Activated T-helper 17 cell treated with anti-CD3 and anti-CD28 coated beads, Interleukin-2, amount 50 U/mL, for 72 hours (primary cell): ENCODE data around the gene GCH1. TPM values are rescaled to one million over a fixed set of nuclear protein-coding genes. Genes with fewer than 3 reads are reported as not detected.
"Not testable (repeated sequence)": the region's sequence is repeated elsewhere in the genome, so short reads cannot be mapped to it uniquely, and the experiment has no call there.

Source experiments
- ATAC-seq: fragments of 150-1000 bp; cut with Tn5 transposase; replicated peaks from 2 replicates; pipeline ENCODE4 v1.10.0; 2021; ENCODE audit warnings: mild to moderate bottlenecking, moderate library complexity
- H3K27ac Mint-ChIP-seq: one replicate; pipeline ENCODE4 v1.8.0; 2022; ENCODE audit warnings: mixed read lengths
- H3K27me3 Mint-ChIP-seq: one replicate; pipeline ENCODE4 v1.8.0; 2022; ENCODE audit warnings: mixed read lengths
- H3K36me3 Mint-ChIP-seq: one replicate; pipeline ENCODE4 v1.8.0; 2022; ENCODE audit warnings: low read depth, mild to moderate bottlenecking, mixed read lengths
- H3K4me1 Mint-ChIP-seq: one replicate; pipeline ENCODE4 v1.8.0; 2022; ENCODE audit warnings: mixed read lengths
- H3K4me3 Mint-ChIP-seq: one replicate; pipeline ENCODE4 v1.8.0; 2022; ENCODE audit warnings: mild to moderate bottlenecking, mixed read lengths
- H3K9me3 Mint-ChIP-seq: one replicate; pipeline ENCODE4 v1.8.0; 2022; ENCODE audit warnings: mixed read lengths
- total RNA-seq, 2 donors: library from RNA; stranded (reverse); gene quantifications; one replicate each; pipeline ENCODE4 v1.2.3, GENCODE V29; 2022

The GCH1 gene
- total RNA-seq, 2 donors from 2014 or later = 23.7 to 36.3 TPM

DNA sequence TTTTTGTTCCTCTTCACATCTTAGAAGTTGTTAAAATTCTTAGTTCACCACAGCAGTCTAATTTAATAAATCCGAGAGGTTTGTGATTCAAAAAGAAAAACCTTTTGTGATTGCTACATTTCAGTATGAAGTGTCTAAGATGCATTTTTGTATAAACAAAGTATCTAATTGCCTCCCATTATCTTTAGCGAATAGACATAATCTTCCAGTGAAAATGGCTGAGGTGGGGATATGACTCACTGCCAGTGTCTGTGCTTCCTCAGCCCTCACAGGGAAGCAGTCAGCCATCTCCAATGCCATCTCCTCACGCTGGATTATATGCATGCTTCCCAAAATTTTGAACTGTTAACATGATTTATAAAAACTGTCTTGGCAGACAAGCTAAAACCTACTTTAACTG is 7.6 kb downstream of the GCH1 start:
- H3K4me3 Mint-ChIP-seq = peak overlapping the region; percentile 50
- peaks cover 28% of the 10 kb centered on the region for H3K4me1 Mint-ChIP-seq
- H3K36me3 Mint-ChIP-seq = no peaks in the 10 kb centered on the region
- no peaks in the 10 kb centered on the region for H3K27me3 Mint-ChIP-seq
- no peaks in the 10 kb centered on the region for H3K9me3 Mint-ChIP-seq
- peak overlapping the region; percentile 70 for H3K27ac Mint-ChIP-seq
- ATAC-seq = peak; percentile 61

DNA sequence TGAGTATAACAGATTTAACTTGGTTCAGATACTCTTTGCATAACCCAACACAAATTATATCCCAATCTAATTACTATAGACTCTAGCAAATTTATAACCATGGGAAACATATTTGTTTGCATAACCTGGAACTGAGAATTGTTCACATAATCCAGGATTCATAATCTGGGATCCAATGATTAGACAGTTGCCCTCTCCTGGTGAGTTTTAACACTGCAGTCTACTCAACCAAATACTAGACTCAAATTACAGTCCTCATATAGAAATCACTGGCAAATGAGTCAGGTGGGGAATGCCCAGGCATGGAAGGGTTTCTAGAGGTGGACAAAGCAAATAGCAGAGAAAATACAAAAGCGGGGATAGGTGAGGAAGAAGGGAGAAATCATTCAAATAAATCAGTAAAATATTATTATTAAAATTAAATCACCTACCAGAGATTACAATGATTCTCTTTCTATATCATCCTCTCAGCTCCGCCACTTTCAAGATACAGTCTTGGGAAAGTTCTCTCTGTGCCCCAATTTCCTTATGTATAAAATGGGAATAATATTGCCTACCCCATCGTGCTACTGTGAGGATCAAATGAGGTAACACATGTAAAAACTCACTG is 9.4 kb downstream of the GCH1 start:
- H3K4me1 Mint-ChIP-seq = peaks cover 36% of the 10 kb centered on the region
- no peaks in the 10 kb centered on the region for H3K9me3 Mint-ChIP-seq
- no peaks in the 10 kb centered on the region for H3K36me3 Mint-ChIP-seq
- H3K27me3 Mint-ChIP-seq = no peaks in the 10 kb centered on the region
- peak; percentile 87 for ATAC-seq
- no peak overlapping the region for H3K4me3 Mint-ChIP-seq
- H3K27ac Mint-ChIP-seq = no peak overlapping the region

DNA sequence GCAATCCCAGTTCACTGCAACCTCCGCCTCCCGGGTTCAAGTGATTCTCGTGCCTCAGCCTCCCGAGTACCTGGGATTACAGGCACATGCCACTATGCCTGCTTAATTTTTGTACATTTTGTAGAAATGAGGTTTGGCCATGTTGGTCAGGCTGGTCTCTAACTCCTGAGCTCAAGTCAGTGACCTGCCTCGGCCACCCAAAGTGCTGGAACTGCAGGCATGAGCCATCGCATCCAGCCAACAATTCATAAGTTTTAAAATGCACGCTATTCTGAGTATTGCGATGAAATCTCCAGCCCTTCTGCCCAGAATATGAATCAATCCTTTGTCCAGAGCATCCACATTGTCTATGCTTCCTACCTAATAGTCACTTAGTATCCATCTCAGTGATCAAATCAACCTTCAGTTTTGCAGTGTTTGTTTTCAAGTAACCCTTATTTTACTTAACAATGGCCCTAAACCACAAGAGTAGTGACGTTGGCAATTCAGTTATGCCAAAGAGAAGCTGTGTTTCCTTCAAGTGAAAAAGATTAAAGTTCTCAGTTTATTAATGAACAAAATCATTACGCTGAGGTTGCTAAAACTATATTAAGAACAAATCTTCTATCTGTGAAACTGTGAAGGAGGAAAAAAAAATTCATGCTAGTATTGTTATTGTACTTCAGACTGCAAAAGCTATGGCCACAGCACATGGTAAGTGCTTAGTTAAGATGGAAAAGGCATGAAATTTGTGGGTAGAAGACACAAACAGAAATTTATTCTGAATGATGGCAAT is 11.0 kb downstream of the GCH1 start:
- no peak overlapping the region for H3K4me3 Mint-ChIP-seq
- H3K27ac Mint-ChIP-seq = no peak overlapping the region
- no peak for ATAC-seq
- H3K9me3 Mint-ChIP-seq = no peaks in the 10 kb centered on the region
- no peaks in the 10 kb centered on the region for H3K27me3 Mint-ChIP-seq
- H3K4me1 Mint-ChIP-seq = peaks cover 37% of the 10 kb centered on the region
- no peaks in the 10 kb centered on the region for H3K36me3 Mint-ChIP-seq

DNA sequence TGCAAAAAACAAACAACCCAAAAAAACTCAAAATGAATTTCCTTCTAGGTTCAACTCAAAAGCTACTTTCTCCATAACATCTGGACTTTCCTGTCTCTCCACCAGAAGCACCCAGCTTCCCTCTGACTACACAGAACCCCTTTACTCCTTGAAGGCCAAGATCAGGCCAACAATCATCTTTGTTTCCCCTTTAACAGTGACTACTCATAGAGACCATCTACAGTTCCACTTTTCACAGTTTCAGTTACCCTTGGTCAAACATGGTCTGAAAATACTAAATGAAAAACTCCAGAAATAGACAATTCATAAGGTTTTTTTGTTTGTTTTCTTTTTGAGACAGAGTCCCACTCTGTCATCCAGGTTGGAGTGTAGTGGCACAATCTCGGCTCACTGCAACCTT is 11.8 kb downstream of the GCH1 start:
- ATAC-seq = no peak
- H3K27ac Mint-ChIP-seq = no peak overlapping the region
- no peaks in the 10 kb centered on the region for H3K27me3 Mint-ChIP-seq
- H3K4me3 Mint-ChIP-seq = no peak overlapping the region
- no peaks in the 10 kb centered on the region for H3K36me3 Mint-ChIP-seq
- H3K9me3 Mint-ChIP-seq = no peaks in the 10 kb centered on the region
- peaks cover 35% of the 10 kb centered on the region for H3K4me1 Mint-ChIP-seq

DNA sequence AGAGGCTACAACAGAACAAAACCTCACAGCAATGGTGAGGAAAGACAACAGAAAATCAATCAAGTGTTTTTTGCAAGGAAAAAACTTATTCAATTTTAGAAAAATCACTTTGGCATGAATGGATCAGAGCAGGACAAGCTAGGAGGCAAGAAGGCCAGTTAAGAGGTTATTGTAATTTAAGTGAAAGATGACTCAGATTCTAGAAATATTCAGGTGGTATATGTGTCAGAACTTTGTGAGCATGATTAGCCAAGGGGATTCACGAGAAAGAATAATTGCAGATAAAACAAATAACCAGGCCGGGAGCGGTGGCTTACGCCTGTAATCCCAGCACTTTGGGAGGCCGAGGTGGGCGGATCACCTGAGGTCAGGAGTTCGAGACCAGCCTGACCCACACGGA is 12.7 kb downstream of the GCH1 start:
- Mint-ChIP-seq H3K27ac (peak overlapping the region; percentile 7), H3K4me1 (peaks cover 27% of the 10 kb centered on the region), H3K36me3 (no peaks in the 10 kb centered on the region), H3K9me3 (no peaks in the 10 kb centered on the region), H3K27me3 (no peaks in the 10 kb centered on the region), H3K4me3 (peak overlapping the region; percentile 13)
- peak; percentile 75 for ATAC-seq

DNA sequence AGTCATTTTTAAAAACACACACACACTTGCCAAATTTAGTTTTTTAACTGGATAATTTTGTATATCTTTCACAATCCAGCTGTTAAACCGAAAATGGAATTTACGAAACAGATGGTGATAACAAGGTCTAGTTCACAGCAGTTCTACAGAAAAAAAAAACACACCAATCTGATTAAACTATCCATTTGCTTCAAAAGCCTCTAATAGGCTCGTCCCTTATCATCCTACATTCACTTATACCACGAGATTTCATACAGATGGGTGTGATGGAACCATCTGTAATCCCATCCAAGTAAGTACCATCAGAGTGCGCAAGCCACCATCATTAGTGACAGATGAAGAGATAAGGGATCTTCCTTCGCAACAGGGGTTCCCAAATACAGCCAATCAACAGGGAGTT is 20.1 kb downstream of the GCH1 start:
- Mint-ChIP-seq H3K4me3 (peak overlapping the region; percentile 98), H3K4me1 (peaks cover 27% of the 10 kb centered on the region), H3K27ac (peak overlapping the region; percentile 98), H3K27me3 (no peaks in the 10 kb centered on the region), H3K9me3 (no peaks in the 10 kb centered on the region), H3K36me3 (peaks cover 6% of the 10 kb centered on the region)
- ATAC-seq = no peak

DNA sequence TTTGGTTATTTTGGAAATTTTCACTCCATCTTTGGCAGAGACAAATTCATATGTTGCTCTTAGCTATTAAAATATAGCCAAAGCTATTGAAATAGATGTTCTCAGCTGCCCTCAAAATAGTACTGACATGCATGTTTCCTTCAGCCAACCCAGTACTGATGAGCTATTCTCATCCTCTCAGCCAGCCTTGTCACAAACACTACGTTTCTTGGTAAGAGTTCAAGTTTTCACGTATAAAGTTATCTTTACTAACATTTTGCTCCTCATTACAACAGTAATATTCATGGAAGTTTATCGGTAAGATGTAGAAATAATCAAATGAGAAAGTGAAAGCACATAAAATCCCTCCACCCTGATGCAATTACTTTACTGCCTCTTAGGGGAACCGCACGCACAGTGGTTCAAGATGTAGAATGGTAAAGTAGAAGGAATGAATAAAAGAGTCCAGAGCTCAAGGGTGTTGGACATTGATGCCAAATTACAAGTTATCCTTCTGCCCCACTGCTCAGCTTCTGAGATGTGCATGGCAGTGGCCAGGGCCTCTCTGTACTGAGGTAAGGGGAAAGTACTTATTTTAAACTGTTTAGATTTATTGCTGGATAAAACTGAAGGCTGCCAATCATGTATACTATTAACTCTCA is 20.7 kb downstream of the GCH1 start:
- Mint-ChIP-seq H3K27ac (peak overlapping the region; percentile 98), H3K27me3 (no peaks in the 10 kb centered on the region), H3K36me3 (peaks cover 6% of the 10 kb centered on the region), H3K4me3 (peak overlapping the region; percentile 98), H3K9me3 (no peaks in the 10 kb centered on the region), H3K4me1 (peaks cover 27% of the 10 kb centered on the region)
- ATAC-seq = peak; percentile 82

DNA sequence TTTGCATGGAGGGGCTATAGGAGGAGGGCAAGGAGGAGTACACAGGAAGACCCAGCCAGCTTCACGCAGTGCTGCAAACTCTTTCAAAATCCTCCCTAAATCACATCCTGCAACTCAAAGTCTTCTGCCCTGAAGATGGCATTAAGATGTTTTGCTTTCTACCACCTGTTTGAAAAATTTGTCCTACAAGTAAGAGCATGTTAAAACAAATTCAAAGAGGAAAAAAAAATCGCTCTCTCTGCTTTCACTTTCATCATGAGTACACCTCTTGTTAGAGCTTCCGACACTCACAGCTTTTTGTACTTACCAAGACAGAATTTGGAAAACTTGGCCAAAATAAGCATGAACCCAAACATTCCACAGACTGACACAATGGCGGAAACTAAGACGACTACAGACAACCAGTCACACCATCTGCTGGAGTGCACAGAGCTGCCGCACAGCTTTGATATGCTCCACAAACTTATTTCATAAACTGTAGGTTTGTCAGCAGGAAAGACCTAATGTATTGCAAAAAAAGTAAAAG is 21.3 kb downstream of the GCH1 start:
- H3K27me3 Mint-ChIP-seq = no peaks in the 10 kb centered on the region
- peak overlapping the region; percentile 98 for H3K27ac Mint-ChIP-seq
- ATAC-seq = peak; percentile 71
- peaks cover 22% of the 10 kb centered on the region for H3K4me1 Mint-ChIP-seq
- no peaks in the 10 kb centered on the region for H3K9me3 Mint-ChIP-seq
- peaks cover 6% of the 10 kb centered on the region for H3K36me3 Mint-ChIP-seq
- H3K4me3 Mint-ChIP-seq = peak overlapping the region; percentile 98

DNA sequence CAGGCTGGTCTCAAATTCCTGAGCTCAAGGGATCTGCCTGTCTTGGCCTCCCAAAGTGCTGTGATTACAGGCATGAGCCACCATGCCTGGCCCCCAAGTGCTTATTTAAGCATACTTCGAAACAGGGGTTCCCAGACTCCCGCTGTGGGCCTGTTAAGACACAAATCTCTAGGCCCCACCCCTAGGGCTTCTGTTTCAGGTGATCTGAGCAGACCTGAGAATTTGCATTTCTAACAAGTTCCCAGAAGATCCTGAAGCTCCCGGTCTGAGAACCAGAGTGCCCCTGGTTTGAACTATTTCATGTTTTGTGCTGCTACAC is 25.0 kb downstream of the GCH1 start:
- H3K9me3 Mint-ChIP-seq = no peaks in the 10 kb centered on the region
- peaks cover 14% of the 10 kb centered on the region for H3K4me1 Mint-ChIP-seq
- peaks cover 6% of the 10 kb centered on the region for H3K36me3 Mint-ChIP-seq
- no peaks in the 10 kb centered on the region for H3K27me3 Mint-ChIP-seq
- no peak for ATAC-seq
- no peak overlapping the region for H3K27ac Mint-ChIP-seq
- no peak overlapping the region for H3K4me3 Mint-ChIP-seq

DNA sequence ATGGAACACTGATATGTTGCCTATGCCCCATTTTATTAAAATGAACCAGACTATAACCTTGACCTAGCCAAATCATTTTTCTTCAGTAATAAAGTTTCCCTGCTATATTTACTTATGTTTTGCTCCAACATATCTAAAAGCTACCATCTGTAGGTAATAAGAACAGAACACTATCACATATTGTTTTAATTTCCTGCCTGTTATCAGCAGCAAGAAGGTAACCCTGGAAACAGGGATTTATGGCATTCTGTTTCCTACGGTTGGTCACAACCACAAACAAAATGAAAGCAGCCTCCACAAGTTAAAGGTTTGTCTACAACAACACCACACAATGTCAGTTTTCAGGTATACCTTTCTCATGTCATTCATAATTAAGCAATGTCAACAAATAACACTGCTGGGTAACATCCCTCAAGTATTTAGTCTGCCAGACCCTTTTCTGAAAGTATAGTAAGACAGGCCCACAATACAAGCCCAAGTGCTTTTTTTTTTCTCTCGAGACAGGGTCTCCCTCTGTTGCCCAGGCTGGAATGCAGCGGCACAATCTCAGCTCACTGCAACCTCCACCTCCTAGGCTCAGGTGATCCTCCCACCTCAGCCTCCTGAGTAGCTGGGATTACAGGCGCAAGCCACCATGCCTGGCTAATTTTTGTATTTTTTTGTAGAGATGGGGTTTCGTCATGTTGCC is 25.5 kb downstream of the GCH1 start:
- ATAC-seq = no peak
- Mint-ChIP-seq H3K4me1 (peaks cover 11% of the 10 kb centered on the region), H3K27me3 (no peaks in the 10 kb centered on the region), H3K27ac (no peak overlapping the region), H3K4me3 (no peak overlapping the region), H3K36me3 (peaks cover 6% of the 10 kb centered on the region), H3K9me3 (no peaks in the 10 kb centered on the region)

DNA sequence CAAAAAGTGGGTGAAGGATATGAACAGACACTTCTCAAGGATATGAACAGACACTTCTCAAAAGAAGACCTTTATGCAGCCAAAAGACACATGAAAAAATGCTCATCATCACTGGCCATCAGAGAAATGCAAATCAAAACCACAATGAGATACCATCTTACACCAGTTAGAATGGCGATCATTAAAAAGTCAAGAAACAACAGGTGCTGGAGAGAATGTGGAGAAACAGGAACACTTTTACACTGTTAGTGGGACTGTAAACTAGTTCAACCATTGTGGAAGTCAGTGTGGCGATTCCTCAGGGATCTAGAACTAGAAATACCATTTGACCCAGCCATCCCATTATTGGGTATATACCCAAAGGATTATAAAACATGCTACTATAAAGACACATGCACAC is 27.0 kb downstream of the GCH1 start:
- not testable (repeated sequence) for H3K27ac Mint-ChIP-seq, H3K4me1 Mint-ChIP-seq, H3K4me3 Mint-ChIP-seq, H3K27me3 Mint-ChIP-seq, H3K9me3 Mint-ChIP-seq, ATAC-seq, H3K36me3 Mint-ChIP-seq

DNA sequence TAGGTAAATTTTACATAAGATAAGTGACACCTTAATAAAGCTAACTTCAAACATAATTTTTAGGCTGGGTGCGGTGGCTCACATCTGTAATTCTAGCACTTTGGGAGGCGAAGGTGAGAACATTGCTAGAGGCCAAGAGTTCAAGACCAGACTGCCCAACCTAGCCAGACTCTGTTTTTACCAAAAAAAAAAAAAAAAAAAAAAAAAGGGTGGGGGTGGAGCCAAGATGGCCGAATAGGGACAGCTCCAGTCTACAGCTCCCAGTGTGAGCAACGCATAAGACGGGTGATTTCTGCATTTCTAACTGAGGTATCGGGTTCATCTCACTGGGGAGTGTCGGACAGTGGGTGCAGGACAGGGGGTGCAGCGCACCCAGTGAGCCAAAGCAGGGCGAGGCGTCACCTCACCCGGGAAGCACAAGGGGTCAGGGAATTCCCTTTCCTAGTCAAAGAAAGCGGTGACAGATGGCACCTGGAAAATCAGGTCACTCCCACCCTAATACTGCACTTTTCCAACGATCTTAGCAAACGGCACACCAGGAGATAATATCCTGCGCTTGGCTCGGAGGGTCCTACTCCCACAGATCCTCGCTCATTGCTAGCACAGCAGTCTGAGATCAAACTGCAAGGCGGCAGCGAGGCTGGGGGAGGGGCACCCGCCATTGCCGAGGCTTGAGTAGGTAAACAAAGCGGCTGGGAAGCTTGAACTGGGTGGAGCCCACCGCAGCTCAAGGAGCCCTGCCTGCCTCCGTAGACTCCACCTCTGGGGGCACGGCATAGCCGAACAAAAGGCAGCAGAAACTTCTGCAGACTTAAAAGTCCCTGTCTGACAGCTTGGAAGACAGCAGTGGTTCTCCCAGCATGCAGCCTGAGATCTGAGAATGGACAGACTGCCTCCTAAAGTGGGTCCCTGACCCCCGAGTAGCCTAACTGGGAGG is 32.2 kb downstream of the GCH1 start:
- H3K27me3 Mint-ChIP-seq, H3K9me3 Mint-ChIP-seq, ATAC-seq, H3K36me3 Mint-ChIP-seq: not testable (repeated sequence)
- Mint-ChIP-seq H3K4me1 (peaks cover 19% of the 10 kb centered on the region), H3K27ac (peak overlapping the region; percentile 30), H3K4me3 (peak overlapping the region; percentile 65)

DNA sequence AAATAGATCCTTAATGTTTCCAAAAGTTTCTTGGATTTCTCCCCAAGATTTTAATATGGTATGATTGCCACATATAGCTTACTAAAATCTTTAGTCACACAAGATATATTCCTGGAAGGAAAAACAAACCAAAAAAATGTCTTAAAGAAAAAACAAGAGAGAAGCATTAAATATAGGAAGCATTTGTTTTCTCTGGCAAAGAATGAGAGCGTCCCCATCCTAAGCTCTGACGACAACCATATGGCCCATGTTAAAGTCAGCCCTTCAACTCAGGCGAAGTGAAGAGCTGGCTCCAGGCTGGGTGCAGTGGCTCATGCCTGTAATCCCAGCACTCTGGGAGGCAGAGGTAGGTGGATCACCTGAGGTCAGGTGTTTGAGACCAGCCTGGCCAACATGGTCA is 35.6 kb downstream of the GCH1 start:
- no peaks in the 10 kb centered on the region for H3K9me3 Mint-ChIP-seq
- no peak overlapping the region for H3K4me3 Mint-ChIP-seq

DNA sequence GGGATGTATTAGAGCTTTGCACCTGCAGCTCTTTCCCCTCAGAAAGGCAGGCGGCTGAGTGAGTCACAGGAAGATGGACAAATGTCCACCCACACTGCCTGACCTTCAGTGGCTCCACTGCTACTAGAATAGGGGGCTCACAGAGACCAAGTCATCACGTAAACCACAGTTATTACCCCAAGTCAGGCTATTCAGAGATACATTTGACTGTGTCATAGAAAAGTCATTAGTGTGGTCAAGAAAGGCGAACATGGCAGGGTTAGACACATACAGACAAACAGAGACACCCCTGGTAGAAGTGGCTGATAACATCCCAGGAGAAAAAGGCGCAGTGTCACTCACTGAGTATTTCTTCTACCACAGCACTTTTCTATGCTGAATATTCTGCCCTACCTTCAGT is 36.0 kb downstream of the GCH1 start:
- H3K4me3 Mint-ChIP-seq = no peak overlapping the region
- no peaks in the 10 kb centered on the region for H3K9me3 Mint-ChIP-seq
- peaks cover 14% of the 10 kb centered on the region for H3K4me1 Mint-ChIP-seq
- no peaks in the 10 kb centered on the region for H3K27me3 Mint-ChIP-seq
- H3K36me3 Mint-ChIP-seq = peaks cover 28% of the 10 kb centered on the region
- peak; percentile 34 for ATAC-seq
- H3K27ac Mint-ChIP-seq = no peak overlapping the region

More for the DNA sequence above, 35.6 kb downstream of the GCH1 start:
- peaks cover 14% of the 10 kb centered on the region for H3K4me1 Mint-ChIP-seq
- ATAC-seq = no peak
- no peaks in the 10 kb centered on the region for H3K27me3 Mint-ChIP-seq
- H3K36me3 Mint-ChIP-seq = peaks cover 23% of the 10 kb centered on the region
- H3K27ac Mint-ChIP-seq = no peak overlapping the region
